ENCODE measurements around the gene TMOD3. TPM values are rescaled to one million over a fixed set of nuclear protein-coding genes. Genes with fewer than 3 reads are reported as not detected.

TMOD3 gene
- total RNA-seq (2021; fragmentation: NEBNext Ultra II Directional; extraction: Animal tissue kit (Norgen Biotek cat#: 25700)) (29.0 and 30.3 TPM in 2 replicates), polyA plus RNA-seq (2011; rRNA removed) (3.0 and 3.9 TPM in 2 replicates), polyA minus RNA-seq (2011; rRNA and poly(A)+ RNA removed) (6.4 and 7.0 TPM in 2 replicates)
- polyA plus RNA-seq (2011; cell fraction: cytosol; rRNA removed): 5.1 TPM
- 1.8 TPM for polyA plus RNA-seq (2011; cell fraction: nucleus; rRNA removed)
- 6.7 to 12.5 TPM (median 8.3 TPM) in 4 replicates for polyA plus RNA-seq (2012, experiment 1 of 2)
- polyA plus RNA-seq (2012, experiment 2 of 2): 0.85 TPM
- polyA plus RNA-seq (2013, experiment 1 of 2): 12.1 TPM
- 12.4 TPM for polyA plus RNA-seq (2013, experiment 2 of 2)
- 6.5 TPM for polyA minus RNA-seq (2011; cell fraction: cytosol; rRNA and poly(A)+ RNA removed)
- 11.9 TPM for polyA minus RNA-seq (2011; cell fraction: nucleus; rRNA and poly(A)+ RNA removed)
- long read RNA-seq, experiment 1, full-length matches to known transcripts: 2 of 24 reads
- long read RNA-seq, experiment 1, partial matches to known transcripts: 4 of 24 reads
- long read RNA-seq, experiment 1, other reads (novel, unspliced or antisense): 18 of 24 reads
- long read RNA-seq, experiment 2, full-length matches to known transcripts: 10 of 31 reads
- long read RNA-seq, experiment 2, partial matches to known transcripts: 3 of 31 reads
- long read RNA-seq, experiment 2, other reads (novel, unspliced or antisense): 18 of 31 reads

GRCh38 chr15:51829376-51830275 lies at the start of gene TMOD3:
TMOD3 (plus strand) TSS chr15:51829653; CDS start chr15:51862885, 33,232 bp downstream.
- H2BK5ac ChIP-seq (ENCODE audit: low read depth, low read length): peak within 1 kb of the TSS; percentile 71; the same call in 1 of the 2 replicates
- H4K5ac ChIP-seq (ENCODE audit: insufficient read length, low read depth, low read length): peak within 1 kb of the TSS; percentile 78
- no peak within 1 kb of the TSS for H3K23ac ChIP-seq (ENCODE audit: insufficient read length)
- no peak within 1 kb of the TSS for H3K14ac ChIP-seq (ENCODE audit: insufficient read length)
- CTCF ChIA-PET (ENCODE audit: partially characterized antibody): interaction anchor here (0.6 to 2.4 kb wide), 5 partner anchors 11 to 88 kb away, joined by 3 to 5 read pairs (median 3); no protein-coding TSS in a partner anchor
- no peak within 1 kb of the TSS for H2BK20ac ChIP-seq (ENCODE audit: low read length)
- H3K4me1 ChIP-seq (replicated peaks in 1 of 4; ENCODE audit: control insufficient read depth in 3 of 4, insufficient read depth in 4 of 4, low read length in 3 of 4): no peaks in the 10 kb centered on the region
- peaks cover 0 to 39% of the 10 kb centered on the region in 2 experiments; a peak in 3 of 4 replicates for H3K79me2 ChIP-seq (ENCODE audit: control insufficient read depth in 1 of 2, insufficient read depth in 2 of 2, low read length in 2 of 2)
- FAIRE-seq (no peak), DNase-seq (ENCODE audit: low read depth in 1 of 2, low spot score in 2 of 2) (peak; percentile 79 to 98)
- peaks cover 3 to 7% of the 10 kb centered on the region in 2 experiments for H4K20me1 ChIP-seq (replicated peaks in 1 of 2; ENCODE audit: control insufficient read depth in 1 of 2, insufficient read depth in 2 of 2, low read length in 2 of 2)
- no peak within 1 kb of the TSS for H3K4ac ChIP-seq (replicated peaks; ENCODE audit: insufficient read length, low read depth, low read length)
- H2AFZ ChIP-seq (ENCODE audit: low read length): peak within 1 kb of the TSS; percentile 4; the same call in 1 of the 2 replicates
- peak within 1 kb of the TSS; percentile 31 to 66 (median 62); a peak in 6 of 7 replicates for H3K9ac ChIP-seq (replicated peaks in 1 of 4; ENCODE audit: extremely low read depth in 1 of 4, low read depth in 3 of 4, low read length in 3 of 4)
- H3K18ac ChIP-seq (ENCODE audit: extremely low read depth, low read length): peak within 1 kb of the TSS; percentile 71
- H3K27me3 ChIP-seq (replicated peaks in 1 of 4; ENCODE audit: control insufficient read depth in 3 of 4, extremely low read depth in 1 of 4, insufficient read depth in 3 of 4, low read length in 3 of 4): no peaks in the 10 kb centered on the region
- no peak within 1 kb of the TSS for H2BK120ac ChIP-seq (replicated peaks; ENCODE audit: low read depth, low read length)
- H2BK15ac ChIP-seq (ENCODE audit: low read length): no peak within 1 kb of the TSS
- H3K4me3 ChIP-seq (ENCODE audit: extremely low read depth in 1 of 4, insufficient read depth in 2 of 4, low read depth in 3 of 4, low read length in 4 of 4): peak within 1 kb of the TSS; percentile 74 to 92 (median 88)
- no peaks in the 10 kb centered on the region for H3K36me3 ChIP-seq (ENCODE audit: control insufficient read depth in 2 of 4, insufficient read depth in 4 of 4, low read length in 3 of 4)
- POLR2A ChIA-PET (ENCODE audit: partially characterized antibody): interaction anchor here (0.6 to 1.2 kb wide), 2 partner anchors 141 to 328 kb away, joined by 4 read pairs; no protein-coding TSS in a partner anchor
- H3K23me2 ChIP-seq (ENCODE audit: low read depth, low read length): no peaks in the 10 kb centered on the region
- H4K8ac ChIP-seq (ENCODE audit: extremely low read depth, insufficient read depth, low read length): peak within 1 kb of the TSS; percentile 97
- no peaks in the 10 kb centered on the region for H3K9me3 ChIP-seq (ENCODE audit: insufficient read depth in 2 of 2, low read depth in 1 of 2, low read length in 1 of 2)
- no peak within 1 kb of the TSS for H2AK5ac ChIP-seq (ENCODE audit: low read depth, low read length)
- H2BK12ac ChIP-seq (ENCODE audit: low read depth, low read length): no peak within 1 kb of the TSS
- peaks cover 2% of the 10 kb centered on the region; the same call in 1 of the 2 replicates for H3K79me1 ChIP-seq (ENCODE audit: low read depth, low read length)
- 4% methylated on average over 62 of the region's 89 CpGs; no CpG with 5 or more reads in 1 of the 2 experiments for WGBS, 2 experiments (ENCODE audit: extremely low coverage in 1 of 2, insufficient coverage in 1 of 2, insufficient read length in 1 of 2, insufficient replicate concordance in 2 of 2, low coverage in 1 of 2, low lambda C conversion rate in 2 of 2, missing lambda C conversion rate in 1 of 2)
- peak within 1 kb of the TSS; percentile 69 to 74 for H3K4me2 ChIP-seq (ENCODE audit: insufficient read depth in 1 of 2, low read depth in 2 of 2, low read length in 2 of 2)
- no peak within 1 kb of the TSS for H4K91ac ChIP-seq (replicated peaks; ENCODE audit: insufficient read length, low read length)
- peak within 1 kb of the TSS; percentile 32; the same call in 1 of the 2 replicates for H3K27ac ChIP-seq (ENCODE audit: low read depth, low read length)
- H3K56ac ChIP-seq (replicated peaks; ENCODE audit: insufficient read length, low read depth, low read length): peak within 1 kb of the TSS; percentile 92
- TF ChIP-seq JUN (IDR thresholded peaks at IDR 0.05; ENCODE audit: low read depth, low read length): no peak
- TF ChIP-seq PHF8 (conservative IDR thresholded peaks at IDR 0.05; ENCODE audit: low read depth, low read length): peak; percentile 86
- no peak for TF ChIP-seq USF2 (IDR thresholded peaks at IDR 0.05; ENCODE audit: low read length)
- TF ChIP-seq KDM1A (IDR thresholded peaks at IDR 0.05; ENCODE audit: borderline replicate concordance, low read length): no peak
- TF ChIP-seq SIX5 (IDR thresholded peaks at IDR 0.05; ENCODE audit: low read depth, low read length): peak; percentile 68
- no peak for TF ChIP-seq RFX5 (IDR thresholded peaks at IDR 0.05; ENCODE audit: borderline replicate concordance, low read depth, low read length)
- peak; percentile 71; the same call in 1 of the 2 replicates for TF ChIP-seq TBP (IDR thresholded peaks at IDR 0.05; ENCODE audit: low read depth, low read length)
